Right lobe of liver (tissue), 6 donors: ENCODE results near the gene IPPK. TPM values are rescaled to one million over a fixed set of nuclear protein-coding genes. Genes with fewer than 3 reads are reported as not detected.

Experiments
- ATAC-seq, 4 donors: fragments of 200-7000 bp; cut with Tn5 transposase; one replicate each; pipeline ENCODE4 v1.9.1; 2020; ENCODE audit warnings: mild to moderate bottlenecking in 4 of 4, moderate library complexity in 4 of 4
- DNase-seq, 3 donors: peaks; one replicate each; pipeline ENCODE4 v3.0.0-alpha.2; 2020
- H3K27ac ChIP-seq, 3 donors: fragments of 200-600 bp; one replicate each; pipeline ENCODE4 v1.8.0; 2022
- H3K27me3 ChIP-seq, 2 donors: fragments of 200-600 bp; one replicate each; pipeline ENCODE4 v1.8.0; 2022
- H3K36me3 ChIP-seq, 4 donors: fragments of 200-600 bp; sonication (generic) in 1 of 4; one replicate each; pipeline versions ENCODE4 v1.5.1 to v1.8.0; 2017 to 2022; ENCODE audit warnings: control low read depth in 1 of 4
- H3K4me1 ChIP-seq, 4 donors: fragments of 200-600 bp; sonication (generic) in 1 of 4; one replicate each; pipeline versions ENCODE4 v1.5.1 to v1.8.0; 2017 to 2022; ENCODE audit warnings: control low read depth in 1 of 4
- H3K4me3 ChIP-seq, 3 donors: fragments of 200-600 bp; one replicate each; pipeline ENCODE4 v1.8.0; 2022
- H3K9me3 ChIP-seq, 4 donors: fragments of 200-600 bp; sonication (generic) in 1 of 4; one replicate each; pipeline versions ENCODE4 v1.5.1 to v1.8.0; 2017 to 2022; ENCODE audit warnings: control low read depth in 1 of 4
- CTCF ChIP-seq, 4 donors: fragments of 200-600 bp in 3 of 4; fragments of 450-650 bp in 1 of 4; IDR thresholded peaks; one replicate each; pipeline versions ENCODE4 v1.5.1 to v1.8.0; 2016 to 2022; ENCODE audit warnings: antibody characterized with exemption in 4 of 4, mild to moderate bottlenecking in 2 of 4
- POLR2A ChIP-seq: fragments of 450-650 bp; IDR thresholded peaks from one replicate; pipeline ENCODE4 v1.6.1; 2017; ENCODE audit warnings: antibody characterized with exemption, mild to moderate bottlenecking
- WGBS: methylation state at CpG from one replicate; pipeline ENCODE4 v1.1.6; 2018; ENCODE audit warnings: low coverage, low lambda C conversion rate; ENCODE audit not compliant: insufficient coverage; ENCODE audit errors: missing lambda C conversion rate; 5-methylcytosine and 5-hydroxymethylcytosine counted together
- intact Hi-C, 2 donors: fragments of 100-400 bp; cut with DNase I; formaldehyde crosslinking; loops; one replicate each; pipeline versions ENCODE4 v1.11.2 to v1.14.1; 2022
- long read RNA-seq: library from polyadenylated mRNA; unstranded; transcript quantifications from one replicate; pipeline ENCODE4 v2.0.0, GENCODE V29; 2019
- total RNA-seq, 6 experiments: library from RNA; depleted of rRNA in 2 of 6; stranded (reverse); fragments of >200 nt in 2 of 6; fragmentation: NEBNext Ultra II Directional in 3 of 6; extraction: Animal tissue kit (Norgen Biotek cat#: 25700) in 3 of 6; gene quantifications; one replicate each; pipeline versions ENCODE4 v1.1.0 to v1.2.4, GENCODE V29; 2016 to 2023
- donor health status: DM: no; HTN: yes; CAD: no.
- donor health status: DM: no; HTN: no; CAD: no.
- donor health status: DM: no; HTN: no; CAD: no.
- donor health status: DM: no; HTN: yes; CAD: no.
- donor health status: DM: no; HTN: yes; CAD: no.

Gene IPPK
- 1 to 10 TPM; 2.4 to 4.9 (median 3.7) TPM for total RNA-seq
- long read RNA-seq, result 0 reads

DNA sequence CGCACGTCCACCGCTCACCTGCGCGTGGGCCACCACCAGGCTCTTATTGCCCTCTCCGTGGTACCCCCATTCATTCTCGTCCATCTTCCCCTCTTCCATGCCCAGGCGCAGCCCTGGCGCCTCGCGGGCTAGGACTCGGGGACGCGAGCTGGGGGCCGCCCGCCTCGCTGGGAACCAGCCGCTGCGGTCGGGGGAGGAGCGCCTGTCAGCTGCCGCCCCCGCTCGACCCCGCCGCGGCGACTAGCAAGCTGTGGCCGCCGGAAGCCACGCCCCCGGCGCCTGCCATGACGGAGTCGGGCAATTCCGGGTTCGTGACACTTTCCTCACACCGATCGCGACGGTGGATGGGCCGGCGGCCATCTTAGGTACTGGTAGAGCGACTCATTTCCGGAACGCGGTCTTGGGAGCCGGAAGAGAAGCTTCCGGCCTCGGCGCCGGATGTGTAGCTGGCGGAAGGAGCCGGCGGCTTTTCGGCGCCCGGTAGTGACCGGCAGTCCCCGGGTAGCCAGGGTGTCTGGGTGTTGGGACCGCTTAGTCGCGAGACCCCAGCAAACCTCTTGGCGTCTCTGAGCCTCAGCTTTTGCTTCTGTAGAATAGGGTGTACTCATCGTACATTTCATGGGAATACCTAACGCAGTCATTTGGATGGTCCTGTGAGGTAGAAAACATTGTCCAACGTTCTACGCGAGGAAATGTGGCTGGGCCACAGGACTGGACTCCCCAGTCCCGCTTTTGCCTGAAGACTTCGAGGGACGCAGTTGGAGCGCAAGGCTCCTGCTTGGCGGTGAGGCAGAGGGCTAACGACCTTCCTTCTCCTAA lies at the start of gene IPPK:
Gene IPPK (minus strand): TSS at position 242 of the 819 bp plus-strand sequence. CDS start 143 bp downstream, at position 99.
- DNase-seq, result peak; percentile 98 to 99 (median 99)
- intact Hi-C loops, result loop anchor here in 1 of 2 donors (10.0 kb wide), 1 partner anchor 95 kb away; the partner anchor contains the start of gene BICD2
- Histone ChIP-seq H3K9me3 (no peaks in the 10 kb centered on the region), H3K36me3 (no peaks in the 10 kb centered on the region), H3K4me1 (peaks cover 0 to 26% (median 9%) of the 10 kb centered on the region in 4 donors), H3K27ac (peak within 1 kb of the TSS; percentile 77 to 84 (median 82)), H3K4me3 (peak within 1 kb of the TSS; percentile 93 to 97 (median 96)), H3K27me3 (no peaks in the 10 kb centered on the region)
- TF ChIP-seq CTCF (IDR thresholded peaks at IDR 0.05), result no peak
- peak; percentile 74 for TF ChIP-seq POLR2A
- under 1% methylated on average over 22 of the region's 75 CpGs for WGBS
- peak; percentile 92 to 97 (median 96) for ATAC-seq

DNA sequence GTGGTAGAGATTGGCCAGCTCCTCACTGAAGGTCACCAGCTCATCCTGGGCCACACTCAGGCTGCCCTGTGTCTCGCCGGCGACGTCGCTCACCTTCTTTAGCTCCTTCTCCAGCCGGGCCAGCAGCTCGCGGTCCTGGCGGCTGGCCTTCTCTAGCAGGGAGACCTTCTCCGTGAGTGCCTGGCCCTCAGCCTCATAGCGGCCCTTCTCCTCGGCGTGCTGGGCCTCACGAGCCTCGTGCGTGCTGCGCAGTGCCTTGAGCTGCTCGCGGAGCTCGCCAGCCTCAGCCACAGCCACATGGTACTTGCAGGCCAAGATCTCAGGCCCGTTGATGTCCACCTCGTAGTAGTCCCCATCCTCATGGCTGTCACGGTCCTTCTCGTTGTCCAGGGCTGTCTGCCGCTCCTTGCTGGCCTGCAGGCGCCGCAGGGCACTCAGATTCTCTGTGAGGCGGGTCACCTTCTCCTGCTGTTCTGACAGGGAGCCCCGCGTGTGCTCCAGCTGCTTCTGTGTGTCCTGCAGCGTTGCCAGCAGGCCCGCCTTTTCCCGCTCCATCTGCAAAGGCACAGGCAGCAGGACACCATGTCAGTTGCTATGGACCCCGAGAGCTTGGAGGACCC lies 49.2 kb upstream of the IPPK start:
- Histone ChIP-seq H3K27ac (no peak overlapping the region), H3K27me3 (no peaks in the 10 kb centered on the region), H3K4me3 (no peak overlapping the region), H3K4me1 (peaks cover 0 to 5% (median 0%) of the 10 kb centered on the region in 4 donors), H3K9me3 (no peaks in the 10 kb centered on the region), H3K36me3 (peaks cover 0 to 54% (median 21%) of the 10 kb centered on the region in 4 donors)
- no peak for DNase-seq
- intact Hi-C loops, result loop anchor here in 1 of 2 donors (5.0 kb wide), 1 partner anchor 73 kb away; no protein-coding TSS in a partner anchor
- 100% methylated on average over 1 of the region's 34 CpGs for WGBS
- no peak for ATAC-seq
- TF ChIP-seq CTCF (IDR thresholded peaks at IDR 0.05), result no peak
- TF ChIP-seq POLR2A, result no peak

DNA sequence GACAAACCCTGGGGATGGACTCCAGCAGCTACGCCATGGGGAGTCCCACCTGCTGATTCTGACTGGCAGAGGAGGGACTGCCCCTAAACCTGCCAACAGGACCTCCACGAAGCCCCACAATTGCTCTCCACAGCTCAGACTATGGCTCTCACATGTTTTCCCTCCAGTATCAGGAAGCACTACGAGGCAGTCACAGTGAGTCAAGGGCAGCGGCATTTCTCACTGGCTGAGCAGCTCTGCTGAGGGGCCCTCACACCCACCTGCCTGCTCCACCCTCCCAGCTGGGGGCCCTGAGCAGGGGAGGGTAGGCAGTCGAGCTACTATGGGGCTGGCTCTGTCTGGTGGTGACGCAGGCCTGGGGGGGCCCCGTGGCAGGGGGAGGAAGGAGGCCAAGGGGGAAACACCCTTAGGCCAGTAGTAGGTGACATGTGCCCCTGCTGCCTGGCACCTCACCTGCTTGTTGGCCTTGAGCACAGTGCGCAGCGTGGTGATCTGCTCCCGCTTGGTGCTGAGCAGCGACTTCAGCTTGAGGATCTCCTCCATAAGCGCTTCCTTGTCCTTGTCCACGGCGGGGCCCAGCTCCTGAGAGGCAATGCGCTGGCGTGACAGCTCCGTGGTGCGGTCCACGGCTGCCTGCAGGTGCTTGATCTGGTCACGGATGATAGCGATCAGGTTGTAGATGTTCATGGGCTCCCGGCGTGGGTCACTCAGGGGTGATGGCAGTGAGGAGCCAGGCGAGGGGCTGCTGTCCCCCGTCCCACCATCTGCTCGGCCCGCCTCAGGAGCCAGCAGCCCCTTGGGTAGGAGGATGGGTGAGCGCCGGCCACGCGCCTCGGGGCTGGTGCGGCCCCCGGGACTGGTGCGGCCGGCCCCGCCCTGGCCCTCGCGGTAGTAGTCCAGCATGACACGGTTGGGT lies 48.4 kb upstream of the IPPK start:
- Histone ChIP-seq H3K4me1 (peaks cover 0 to 5% (median 0%) of the 10 kb centered on the region in 4 donors), H3K27me3 (no peaks in the 10 kb centered on the region), H3K27ac (no peak overlapping the region), H3K36me3 (peaks cover 0 to 62% (median 23%) of the 10 kb centered on the region in 4 donors), H3K4me3 (no peak overlapping the region), H3K9me3 (no peaks in the 10 kb centered on the region)
- TF ChIP-seq CTCF (IDR thresholded peaks at IDR 0.05), result no peak
- ATAC-seq (peak in 1 of 4 donors; percentile 6), DNase-seq (no peak)
- WGBS, result 80% methylated on average over 1 of the region's 40 CpGs
- intact Hi-C loops, result loop anchor here in 1 of 2 donors (5.0 kb wide), 1 partner anchor 74 kb away; no protein-coding TSS in a partner anchor
